SIG-M5 treated with dmso at 0.1 percent for 504 hours (cell line): Measurements from ENCODE around the gene DIMT1.
A peak's percentile ranks its signal among the peaks of the same experiment; 100 is the strongest.

Experiments used
- DNase-seq: peaks from one replicate; lab custom pipeline; 2025; ENCODE audit not compliant: unreplicated experiment; lab: John Stamatoyannopoulos, UW

Gene DIMT1

DNA sequence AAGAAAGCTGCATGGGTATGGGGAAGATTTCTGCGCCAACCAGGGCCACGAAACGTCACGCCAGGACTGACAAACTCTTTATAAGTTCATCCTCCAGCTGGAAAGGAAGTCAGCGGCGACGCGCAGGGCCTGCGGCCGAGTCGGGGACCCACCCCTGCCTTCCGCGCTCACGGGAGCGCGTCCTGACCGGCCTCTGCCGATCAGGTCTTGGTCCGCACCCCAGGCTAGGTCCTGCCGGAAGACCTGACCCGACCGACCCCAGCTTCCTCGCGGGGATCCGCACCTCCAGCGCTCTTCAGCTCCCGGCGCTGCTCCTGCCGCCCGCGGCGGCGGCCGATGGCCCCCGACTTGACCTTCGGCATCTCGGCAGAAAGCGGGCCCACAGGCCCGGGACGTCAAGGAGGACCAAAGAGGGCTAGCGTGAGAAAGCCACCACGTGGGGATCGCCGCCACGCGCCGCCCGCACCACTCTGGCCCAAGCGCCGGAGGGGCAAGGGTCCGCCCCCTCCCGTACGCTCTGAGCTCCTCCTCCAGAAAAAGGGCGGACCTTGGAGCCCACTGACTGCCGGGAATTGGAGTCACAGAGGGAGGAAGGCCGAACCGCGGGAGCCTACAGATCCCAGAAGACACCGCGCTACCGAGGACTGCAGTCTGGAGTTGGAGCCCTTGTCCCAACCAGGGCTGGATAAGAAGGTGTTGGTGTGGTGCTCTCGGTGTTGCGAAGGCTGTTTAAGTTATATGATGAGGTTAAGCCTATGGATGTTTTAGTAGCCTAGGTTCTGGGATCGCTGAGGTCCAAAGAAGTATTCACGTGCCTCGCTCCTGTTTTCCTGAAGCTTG is at the start of gene DIMT1:
Gene DIMT1 (minus strand): TSS at position 495 of the 840 bp plus-strand sequence. CDS start 133 bp downstream, at position 362.
- DNase-seq: peak; percentile 99

DNA sequence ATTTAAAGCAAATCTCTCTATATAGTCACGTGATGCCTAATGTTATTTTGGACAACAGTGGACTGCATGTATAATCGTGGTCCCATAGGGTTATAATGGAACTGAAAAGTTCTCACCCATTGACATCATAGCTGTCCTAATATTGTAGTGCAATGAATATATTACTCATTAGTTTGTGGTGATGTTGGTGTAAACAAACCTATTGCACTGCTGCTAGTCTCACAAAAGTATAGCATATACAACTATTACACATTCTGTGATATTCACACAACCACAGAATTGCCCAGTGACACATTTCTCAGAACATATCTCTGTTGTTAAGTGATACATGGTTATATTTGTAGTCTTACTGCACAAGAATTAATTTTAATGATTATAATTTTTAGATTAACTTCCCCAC is 46.6 kb upstream of the DIMT1 start:
- no peak for DNase-seq

GRCh38 chr5:62448528-62448927 is 44.8 kb upstream of the DIMT1 start:
- no peak for DNase-seq

- DNase-seq: no peak
Observed at GRCh38 chr5:62432621-62433064, 28.9 kb upstream of the DIMT1 start.

DNA sequence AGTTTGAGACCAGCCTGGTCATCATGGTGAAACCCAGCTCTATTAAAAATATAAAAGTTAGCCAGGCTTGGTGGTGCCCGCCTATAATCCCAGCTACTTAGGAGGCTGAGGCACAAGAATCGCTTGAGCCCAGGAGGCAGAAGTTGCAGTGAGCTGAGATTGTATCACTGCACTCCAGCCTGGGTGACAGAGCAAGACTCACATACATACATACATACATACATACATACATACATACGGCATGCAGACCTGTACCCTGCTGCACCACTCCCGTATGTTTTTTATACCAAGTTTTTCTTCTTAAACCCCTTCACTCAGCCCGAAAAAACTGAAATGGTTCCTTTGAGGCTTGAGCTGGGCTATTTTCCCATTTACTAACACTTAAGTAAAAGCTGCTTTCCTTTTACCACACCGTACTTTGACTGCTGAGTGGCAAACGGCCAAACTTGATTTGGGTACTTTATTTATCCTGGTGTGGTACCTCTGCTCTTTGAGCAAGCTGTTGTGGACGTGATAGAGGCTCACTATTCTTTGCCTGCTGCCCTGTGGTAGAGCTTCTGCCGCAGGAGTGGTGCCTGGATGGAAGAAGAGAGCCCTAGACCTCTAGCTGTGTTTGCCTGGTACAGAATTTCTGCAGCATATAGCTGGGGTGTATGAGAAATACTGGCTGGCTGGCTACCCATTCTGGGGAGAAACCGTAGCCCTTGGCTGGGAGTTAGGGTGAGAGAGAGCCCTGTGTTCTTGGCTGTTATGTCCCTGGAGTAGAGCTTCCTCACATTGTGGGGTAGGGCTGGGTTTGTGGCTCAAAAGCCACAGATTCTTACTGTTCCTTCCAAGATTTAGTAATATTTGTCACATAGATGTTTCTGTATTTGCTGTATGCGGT is 28.3 kb upstream of the DIMT1 start:
- peak; percentile 21 for DNase-seq

- DNase-seq: no peak
Observed at GRCh38 chr5:62424763-62425162, 21.1 kb upstream of the DIMT1 start.

GRCh38 chr5:62421414-62421813 is 17.7 kb upstream of the DIMT1 start:
- DNase-seq: no peak

GRCh38 chr5:62419609-62420008 is 15.9 kb upstream of the DIMT1 start:
- no peak for DNase-seq

DNA sequence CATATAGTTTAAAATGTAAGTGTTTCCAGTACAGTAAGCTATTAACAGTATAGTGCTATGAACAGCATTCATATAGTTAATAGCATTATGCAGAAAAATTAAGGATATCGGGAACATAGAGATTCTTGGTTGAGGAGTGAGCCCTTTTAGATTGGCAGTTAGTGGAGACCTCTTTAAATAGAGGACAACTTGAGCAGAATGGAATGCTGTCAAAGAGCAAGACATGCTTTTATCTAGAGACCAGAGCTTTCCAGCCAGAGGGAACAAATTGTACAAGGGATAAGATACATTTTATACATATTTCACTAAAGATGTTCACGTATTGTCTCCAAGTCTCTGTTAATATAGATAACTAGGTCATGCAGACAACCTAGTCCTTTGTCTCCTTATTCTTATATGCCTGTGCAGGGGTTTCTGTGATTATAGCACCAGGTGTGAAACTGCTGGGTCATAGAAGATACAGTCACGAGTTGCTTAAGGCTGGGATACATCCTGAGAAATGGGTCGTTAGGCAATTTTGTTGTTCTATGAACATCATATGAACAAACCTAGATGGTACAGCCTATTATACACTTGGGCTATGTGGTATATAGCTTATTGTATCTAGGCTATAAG is 14.9 kb upstream of the DIMT1 start:
- no peak for DNase-seq

DNA sequence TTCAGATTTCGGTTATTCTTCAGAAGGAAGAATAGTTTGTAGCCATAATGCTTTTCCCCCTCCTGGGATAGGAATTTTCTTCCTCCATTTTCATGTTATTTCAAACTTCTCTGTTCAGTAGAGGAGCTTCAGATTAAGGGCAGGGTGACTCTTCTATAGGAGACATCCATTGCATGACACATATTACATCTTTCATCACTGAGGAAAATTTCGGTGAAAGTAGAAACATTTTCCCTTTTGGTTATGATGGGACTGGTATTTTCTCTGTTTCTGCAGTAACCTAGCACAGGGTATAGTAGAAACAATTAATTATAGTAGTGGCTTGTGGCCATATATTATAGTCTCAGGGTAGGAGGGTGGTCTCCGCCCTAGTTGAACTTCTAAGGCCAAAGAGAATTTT is 10.0 kb upstream of the DIMT1 start:
- no peak for DNase-seq

GRCh38 chr5:62412549-62413329 is 9.0 kb upstream of the DIMT1 start, which contains the start of gene IPO11:
IPO11 (plus strand) TSS chr5:62412763; CDS start chr5:62437280, 24,517 bp downstream.
- peak; percentile 99 for DNase-seq

GRCh38 chr5:62395210-62395950 is 8.3 kb downstream of the DIMT1 start:
- DNase-seq: no peak

DNA sequence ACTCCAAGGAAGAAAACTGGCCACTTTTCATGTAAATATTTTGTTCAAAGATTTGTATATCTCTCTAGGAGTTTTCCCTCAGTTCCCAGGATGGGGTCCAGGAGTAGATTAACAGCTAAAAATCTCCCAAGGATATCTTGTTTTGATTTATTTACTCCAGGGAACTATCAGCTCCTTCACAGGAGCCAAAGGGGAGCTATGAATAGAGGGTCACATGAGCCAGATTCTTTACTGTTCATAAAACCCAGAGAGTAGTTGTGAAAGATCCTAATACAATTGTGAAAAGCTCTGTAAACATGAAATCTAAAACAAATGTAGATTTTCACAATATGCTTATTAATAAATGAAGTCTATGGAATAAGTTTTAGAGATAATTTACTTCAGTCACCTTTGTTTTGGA is 16.9 kb downstream of the DIMT1 start:
- no peak for DNase-seq

GRCh38 chr5:62385816-62386400 is 17.8 kb downstream of the DIMT1 start:
- DNase-seq: no peak

GRCh38 chr5:62385131-62385530 is 18.6 kb downstream of the DIMT1 start:
- DNase-seq: no peak

GRCh38 chr5:62376064-62376463 is 27.6 kb downstream of the DIMT1 start:
- no peak for DNase-seq

DNA sequence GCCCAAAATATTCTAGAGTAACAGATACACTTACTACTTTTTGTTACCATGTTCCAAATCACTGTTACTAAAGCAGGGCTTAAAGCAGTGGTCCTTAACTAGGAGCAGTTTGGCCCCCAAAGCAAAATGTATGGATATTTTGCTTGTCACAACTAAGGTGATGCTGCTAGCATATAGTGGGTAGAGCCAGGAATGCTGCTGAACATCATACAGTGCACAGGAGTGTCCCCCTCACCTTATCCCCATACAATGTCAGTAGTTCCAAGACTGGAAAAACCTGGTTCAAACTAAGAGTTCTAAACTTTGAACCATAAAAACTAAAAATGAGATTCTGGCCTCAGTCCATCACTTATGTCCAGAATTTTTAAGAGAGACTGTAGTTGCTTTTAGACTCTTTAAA is 28.1 kb downstream of the DIMT1 start:
- no peak for DNase-seq

- no peak for DNase-seq
Observed at GRCh38 chr5:62374090-62374489, 29.6 kb downstream of the DIMT1 start.

GRCh38 chr5:62373382-62373781 is 30.3 kb downstream of the DIMT1 start:
- no peak for DNase-seq

DNA sequence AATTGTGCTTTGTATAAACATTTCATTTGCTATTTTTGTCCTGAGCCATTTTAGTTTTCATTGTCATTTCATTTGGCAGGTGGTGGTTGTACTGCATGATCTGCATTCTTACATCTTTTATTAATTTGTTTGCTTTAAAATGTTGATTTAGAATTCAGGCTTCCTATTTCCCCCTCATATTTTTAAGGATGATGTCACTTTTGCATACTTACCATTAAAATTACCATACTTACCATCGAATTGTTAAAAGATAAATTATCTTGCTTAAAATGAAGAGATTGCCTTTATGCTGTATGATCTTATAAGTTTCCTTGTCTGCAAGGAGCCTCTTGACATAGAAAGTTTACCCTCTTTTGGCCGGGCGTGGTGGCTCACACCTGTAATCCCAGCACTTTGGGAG is 31.1 kb downstream of the DIMT1 start:
- DNase-seq: no peak
